H1 (cell line): Measurements from ENCODE around the gene SEC11A. TPM values are rescaled to one million over a fixed set of nuclear protein-coding genes. Genes with fewer than 3 reads are reported as not detected.
"Not testable (repeated sequence)": the region's sequence is repeated elsewhere in the genome, so short reads cannot be mapped to it uniquely, and the experiment has no call there.

Experiments
- CTCF ChIA-PET: fragments of 300-600 bp; sonication (Branson Sonifier 250); formaldehyde crosslinking; loops from one replicate; lab custom pipeline; 2021; ENCODE audit not compliant: partially characterized antibody; lab: Charles Lee
- POLR2A ChIA-PET: fragments of 300-600 bp; sonication (Branson Sonifier 250); formaldehyde crosslinking; loops from one replicate; lab custom pipeline; 2021; ENCODE audit warnings: inconsistent platforms; ENCODE audit not compliant: partially characterized antibody; lab: Charles Lee
- DNase-seq, 2 experiments: peaks; one replicate each; pipeline versions ENCODE4 v3.0.0 to v3.0.0-alpha.2; 2010 to 2022; ENCODE audit warnings: low spot score in 2 of 2, low read depth in 1 of 2, mixed read lengths in 1 of 2
- FAIRE-seq: peaks from 2 replicates; lab custom pipeline; 2011; peaks lifted over from hg19 to GRCh38; lab: Jason Lieb, UNC
- H2AFZ ChIP-seq: 2 replicates; pipeline ENCODE4 v1.8.1; 2012; ENCODE audit warnings: low read length, inconsistent platforms
- H2AK5ac ChIP-seq: 2 replicates; pipeline ENCODE4 v1.6.1; 2013; ENCODE audit warnings: low read depth, low read length
- H2BK120ac ChIP-seq: replicated peaks from 2 replicates; pipeline ENCODE3; 2013; ENCODE audit warnings: low read depth, low read length, inconsistent platforms
- H2BK12ac ChIP-seq: 2 replicates; pipeline ENCODE4 v1.6.1; 2013; ENCODE audit warnings: low read depth, low read length
- H2BK15ac ChIP-seq: 2 replicates; pipeline ENCODE4 v1.6.1; 2013; ENCODE audit warnings: low read length
- H2BK20ac ChIP-seq: 2 replicates; pipeline ENCODE4 v1.6.1; 2013; ENCODE audit warnings: low read length
- H2BK5ac ChIP-seq: 2 replicates; pipeline ENCODE4 v1.6.1; 2013; ENCODE audit warnings: low read depth, low read length
- H3K14ac ChIP-seq: 2 replicates; pipeline ENCODE4 v1.6.1; 2013; ENCODE audit warnings: inconsistent platforms; ENCODE audit not compliant: insufficient read length
- H3K18ac ChIP-seq: 2 replicates; pipeline ENCODE4 v1.6.1; 2013; ENCODE audit warnings: low read length; ENCODE audit errors: extremely low read depth
- H3K23ac ChIP-seq: 2 replicates; pipeline ENCODE4 v1.6.1; 2013; ENCODE audit warnings: inconsistent platforms; ENCODE audit not compliant: insufficient read length
- H3K23me2 ChIP-seq: 2 replicates; pipeline ENCODE4 v1.6.1; 2013; ENCODE audit warnings: low read depth, low read length
- H3K27ac ChIP-seq: 2 replicates; pipeline ENCODE4 v1.6.1; 2011; ENCODE audit warnings: low read depth, low read length, inconsistent platforms
- H3K27me3 ChIP-seq, 4 experiments: replicated peaks in 1 of 4; 1 replicate in 1 of 4; 2 replicates in 3 of 4; pipeline versions ENCODE4 v1.6.1 to v1.8.1; 2011 to 2013; ENCODE audit warnings: low read length in 3 of 4, mild to moderate bottlenecking in 3 of 4, inconsistent platforms in 2 of 4, mixed read lengths in 2 of 4, moderate library complexity in 1 of 4; ENCODE audit not compliant: control insufficient read depth in 3 of 4, insufficient read depth in 3 of 4; ENCODE audit errors: extremely low read depth in 1 of 4
- H3K36me3 ChIP-seq, 4 experiments: 2 replicates each; pipeline versions ENCODE4 v1.6.1 to v1.8.1; 2011 to 2013; ENCODE audit warnings: mild to moderate bottlenecking in 4 of 4, low read length in 3 of 4, moderate library complexity in 2 of 4, control low read depth in 1 of 4, inconsistent platforms in 1 of 4; ENCODE audit not compliant: insufficient read depth in 4 of 4, control insufficient read depth in 2 of 4
- H3K4ac ChIP-seq: replicated peaks from 2 replicates; pipeline ENCODE3; 2013; ENCODE audit warnings: low read length, low read depth, mixed read lengths, inconsistent platforms; ENCODE audit not compliant: insufficient read length
- H3K4me1 ChIP-seq, 4 experiments: replicated peaks in 1 of 4; 1 replicate in 1 of 4; 2 replicates in 3 of 4; pipeline versions ENCODE4 v1.6.1 to v1.8.1; 2011 to 2013; ENCODE audit warnings: low read length in 3 of 4, inconsistent platforms in 2 of 4, mixed read lengths in 1 of 4; ENCODE audit not compliant: insufficient read depth in 4 of 4, control insufficient read depth in 3 of 4
- H3K4me2 ChIP-seq, 2 experiments: 2 replicates each; pipeline versions ENCODE4 v1.6.1 to v1.8.1; 2011 to 2013; ENCODE audit warnings: low read depth in 2 of 2, low read length in 2 of 2, control low read depth in 1 of 2, inconsistent platforms in 1 of 2, mild to moderate bottlenecking in 1 of 2; ENCODE audit not compliant: insufficient read depth in 1 of 2
- H3K4me3 ChIP-seq, 4 experiments: fragments of 200-600, 300-600 bp in 1 of 4; sonication (generic), shearing (Covaris generic), sonication (Bioruptor Twin) in 1 of 4; 2 replicates each; pipeline versions ENCODE4 v1.5.1 to v1.8.1; 2011 to 2016; ENCODE audit warnings: low read length in 4 of 4, low read depth in 3 of 4, control low read depth in 2 of 4, inconsistent platforms in 2 of 4, mild to moderate bottlenecking in 2 of 4, mixed read lengths in 1 of 4, moderate library complexity in 1 of 4; ENCODE audit not compliant: insufficient read depth in 2 of 4; ENCODE audit errors: extremely low read depth in 1 of 4
- H3K56ac ChIP-seq: replicated peaks from 2 replicates; pipeline ENCODE3; 2013; ENCODE audit warnings: low read depth, mild to moderate bottlenecking, mixed read lengths, low read length, inconsistent platforms; ENCODE audit not compliant: insufficient read length
- H3K79me1 ChIP-seq: 2 replicates; pipeline ENCODE4 v1.6.1; 2013; ENCODE audit warnings: low read depth, low read length, control low read depth
- H3K79me2 ChIP-seq, 2 experiments: 2 replicates each; pipeline versions ENCODE4 v1.6.1 to v1.8.1; 2012 to 2013; ENCODE audit warnings: low read length in 2 of 2, mild to moderate bottlenecking in 2 of 2, inconsistent platforms in 1 of 2; ENCODE audit not compliant: insufficient read depth in 2 of 2, control insufficient read depth in 1 of 2
- H3K9ac ChIP-seq, 4 experiments: replicated peaks in 1 of 4; 1 replicate in 1 of 4; 2 replicates in 3 of 4; pipeline versions ENCODE4 v1.6.1 to v1.8.1; 2011 to 2013; ENCODE audit warnings: low read depth in 3 of 4, low read length in 3 of 4, control low read depth in 2 of 4, mild to moderate bottlenecking in 2 of 4, moderate library complexity in 2 of 4, inconsistent platforms in 1 of 4; ENCODE audit errors: extremely low read depth in 1 of 4
- H3K9me3 ChIP-seq, 2 experiments: 2 replicates each; pipeline versions ENCODE4 v1.6.1 to v1.8.1; 2012 to 2013; ENCODE audit warnings: mild to moderate bottlenecking in 2 of 2, moderate library complexity in 2 of 2, control low read depth in 1 of 2, inconsistent platforms in 1 of 2, low read depth in 1 of 2, low read length in 1 of 2, mixed read lengths in 1 of 2; ENCODE audit not compliant: insufficient read depth in 2 of 2
- H4K20me1 ChIP-seq, 2 experiments: replicated peaks in 1 of 2; 2 replicates each; pipeline versions ENCODE3 to v1.8.1; 2011 to 2013; ENCODE audit warnings: inconsistent platforms in 2 of 2, low read length in 2 of 2, mild to moderate bottlenecking in 1 of 2; ENCODE audit not compliant: insufficient read depth in 2 of 2, control insufficient read depth in 1 of 2
- H4K5ac ChIP-seq: 2 replicates; pipeline ENCODE4 v1.6.1; 2013; ENCODE audit warnings: low read length, low read depth, mixed read lengths, inconsistent platforms; ENCODE audit not compliant: insufficient read length
- H4K8ac ChIP-seq: 2 replicates; pipeline ENCODE4 v1.8.0; 2013; ENCODE audit warnings: mild to moderate bottlenecking, moderate library complexity, low read length, inconsistent platforms; ENCODE audit not compliant: insufficient read depth; ENCODE audit errors: extremely low read depth
- H4K91ac ChIP-seq: replicated peaks from 2 replicates; pipeline ENCODE3; 2013; ENCODE audit warnings: low read length, mixed read lengths, inconsistent platforms; ENCODE audit not compliant: insufficient read length
- WGBS, 2 experiments: shearing (Covaris generic) in 1 of 2; methylation state at CpG; one replicate each; pipeline versions ENCODE4 v1.1.6 to v1.1.7; 2013 to 2015; ENCODE audit warnings: low lambda C conversion rate in 2 of 2, mixed read lengths in 2 of 2, inconsistent platforms in 1 of 2, low coverage in 1 of 2, missing lambda C conversion rate in 1 of 2; ENCODE audit not compliant: insufficient replicate concordance in 2 of 2, insufficient coverage in 1 of 2, insufficient read length in 1 of 2; ENCODE audit errors: extremely low coverage in 1 of 2, missing lambda C conversion rate in 1 of 2; 5-methylcytosine and 5-hydroxymethylcytosine counted together
- polyA plus RNA-seq, 7 experiments: library from polyadenylated mRNA; depleted of rRNA in 3 of 7; stranded (reverse) in 5 of 7; unstranded in 2 of 7; fragments of >200 nt in 5 of 7; fragments of 200-250 nt in 2 of 7; gene quantifications; 1 replicate in 5 of 7; 2 replicates in 1 of 7; 4 replicates in 1 of 7; pipeline versions ENCODE4 v1.2.1 to v1.2.3, GENCODE V29; 2011 to 2013; ENCODE audit warnings: missing spikeins in 2 of 7, mixed read lengths in 2 of 7
- total RNA-seq: library from RNA; stranded (reverse); fragmentation: NEBNext Ultra II Directional; extraction: Animal tissue kit (Norgen Biotek cat#: 25700); gene quantifications from 2 replicates; pipeline ENCODE4 v1.2.1, GENCODE V29; 2021

Gene SEC11A
- total and polyA plus RNA-seq, 2 of the 8 experiments (the other 6 are each of a cell fraction or from before 2014, with no cell fraction given) = 268 to 316 TPM

DNA sequence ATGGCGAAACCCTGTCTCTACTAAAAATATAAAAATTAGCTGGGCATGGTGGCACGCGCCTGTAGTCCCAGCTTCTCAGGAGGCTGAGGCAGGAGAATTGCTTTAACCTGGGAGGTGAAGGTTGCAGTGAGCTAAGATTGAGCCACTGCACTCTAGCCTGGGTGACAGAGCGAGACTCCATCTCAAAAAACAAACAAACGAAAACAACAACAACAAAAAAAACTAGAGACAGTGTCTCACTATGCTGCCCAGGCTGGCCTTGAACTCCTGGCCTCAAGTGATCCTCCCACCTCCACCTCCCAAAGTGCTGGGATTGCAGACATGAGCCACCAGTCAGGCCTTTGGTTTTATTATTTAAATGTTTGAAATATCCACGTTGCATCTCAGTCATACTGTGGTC, 35.8 kb upstream of the SEC11A start:
- H3K4me1 ChIP-seq = peaks cover 3 to 16% (median 11%) of the 10 kb centered on the region in 4 experiments

More for the DNA sequence above, 35.8 kb upstream of the SEC11A start:
- H4K8ac ChIP-seq, H3K18ac ChIP-seq, H3K27ac ChIP-seq, H2AFZ ChIP-seq, H3K56ac ChIP-seq, H3K27me3 ChIP-seq, H3K4ac ChIP-seq, H4K5ac ChIP-seq, DNase-seq, H4K91ac ChIP-seq, FAIRE-seq, H2AK5ac ChIP-seq, H3K23ac ChIP-seq, H2BK12ac ChIP-seq, H3K14ac ChIP-seq, H3K9ac ChIP-seq, H3K36me3 ChIP-seq, H3K4me3 ChIP-seq, H3K9me3 ChIP-seq, H3K4me2 ChIP-seq, H2BK20ac ChIP-seq, H2BK5ac ChIP-seq, H2BK15ac ChIP-seq, H2BK120ac ChIP-seq, H3K79me1 ChIP-seq: not testable (repeated sequence)
- peaks cover 15% of the 10 kb centered on the region for H3K23me2 ChIP-seq
- peaks cover 21 to 72% of the 10 kb centered on the region in 2 experiments for H3K79me2 ChIP-seq
- POLR2A ChIA-PET = interaction anchor here (0.9 to 2.6 kb wide), 3 partner anchors 11 to 70 kb away, joined by 3 to 8 read pairs (median 4); partner anchors contain the start of gene SEC11A
- WGBS, 2 experiments = 95% methylated on average over 6 of the region's 6 CpGs; no CpG with 5 or more reads in 1 of the 2 experiments
- peaks cover 2 to 11% of the 10 kb centered on the region in 2 experiments for H4K20me1 ChIP-seq
- CTCF ChIA-PET = interaction anchor here (0.8 to 1.3 kb wide), 5 partner anchors 69 to 163 kb away, joined by 3 to 4 read pairs (median 3); no protein-coding TSS in a partner anchor
